HCT116 (cell line): ENCODE data around the gene SHISA3. TPM values are rescaled to one million over a fixed set of nuclear protein-coding genes. Genes with fewer than 3 reads are reported as not detected.

Experiments used
- ATAC-seq: fragments of 200-7000 bp; cut with Tn5 transposase; 2 replicates; pipeline ENCODE4 v1.9.1; 2020; ENCODE audit warnings: mild to moderate bottlenecking, moderate library complexity
- BruUV-seq: library from RNA; stranded (reverse); fragments of 400-500 nt; replicated peaks from 2 replicates; lab custom pipeline; 2021; lab: Mats Ljungman, UMichigan
- CTCF ChIA-PET: fragments of 300-600 bp; sonication (Branson Sonifier 250); formaldehyde crosslinking; loops from one replicate; lab custom pipeline; 2021; ENCODE audit warnings: antibody characterized with exemption; lab: Charles Lee
- POLR2A ChIA-PET: fragments of 300-600, 350-600 bp; sonication (Branson Sonifier 250); formaldehyde crosslinking; loops from one replicate; lab custom pipeline; 2021; ENCODE audit warnings: antibody characterized with exemption; lab: Charles Lee
- RAD21 ChIA-PET, 2 experiments: fragments of 300-600 bp; sonication (Branson Sonifier 250); formaldehyde crosslinking; loops; one replicate each; lab custom pipeline; 2023; ENCODE audit warnings: low total read pairs in 2 of 2; ENCODE audit not compliant: uncharacterized antibody in 2 of 2, unreplicated experiment in 2 of 2, low non-redundant PET in 1 of 2; lab: Charles Lee
- DNase-seq: peaks from one replicate; pipeline ENCODE4 v3.0.0-alpha.2; 2010; ENCODE audit warnings: low read depth, low spot score
- H2AFZ ChIP-seq: fragments of 200-600 bp; shearing (Covaris generic), sonication (generic); 2 replicates; pipeline ENCODE4 v1.6.1; 2017; ENCODE audit warnings: low read depth, mixed run types, mixed read lengths, antibody characterized with exemption, low read length; ENCODE audit not compliant: poor library complexity, severe bottlenecking
- H3K27ac ChIP-seq: 2 replicates; pipeline ENCODE4 v1.5.1; 2012; ENCODE audit warnings: low read depth, low read length
- H3K27me3 ChIP-seq: fragments of 200-600 bp; sonication (generic); 2 replicates; pipeline ENCODE4 v1.6.1; 2016; ENCODE audit warnings: mixed run types, low read length, mixed read lengths; ENCODE audit not compliant: insufficient read depth
- H3K36me3 ChIP-seq, 2 experiments: fragments of 200-500 bp in 1 of 2; fragments of 200-600 bp in 1 of 2; sonication (Bioruptor generic) in 1 of 2; sonication (generic) in 1 of 2; 2 replicates each; pipeline versions ENCODE4 v1.5.1 to v1.6.1; 2014 to 2016; ENCODE audit warnings: low read length in 2 of 2, inconsistent platforms in 1 of 2, mixed read lengths in 1 of 2, mixed run types in 1 of 2; ENCODE audit not compliant: insufficient read depth in 2 of 2, control insufficient read depth in 1 of 2
- H3K4me1 ChIP-seq, 2 experiments: fragments of 200-600 bp in 1 of 2; sonication (generic) in 1 of 2; 2 replicates each; pipeline versions ENCODE4 v1.5.1 to v1.6.1; 2012 to 2017; ENCODE audit warnings: low read length in 2 of 2, inconsistent platforms in 1 of 2, mild to moderate bottlenecking in 1 of 2, mixed read lengths in 1 of 2, mixed run types in 1 of 2, moderate library complexity in 1 of 2; ENCODE audit not compliant: insufficient read depth in 2 of 2, control insufficient read depth in 1 of 2
- H3K4me2 ChIP-seq: fragments of 200-600 bp; sonication (generic); 2 replicates; pipeline ENCODE4 v1.6.1; 2017; ENCODE audit warnings: mixed run types, low read length, mixed read lengths
- H3K4me3 ChIP-seq, 2 experiments: fragments of 200-600 bp in 1 of 2; sonication (generic) in 1 of 2; replicated peaks in 1 of 2; 2 replicates each; pipeline ENCODE4 v1.5.1; 2011 to 2016; ENCODE audit warnings: low read length in 2 of 2, control low read depth in 1 of 2, low read depth in 1 of 2, mild to moderate bottlenecking in 1 of 2, mixed read lengths in 1 of 2, mixed run types in 1 of 2
- H3K79me2 ChIP-seq: fragments of 200-600 bp; sonication (generic); 2 replicates; pipeline ENCODE4 v1.6.1; 2017; ENCODE audit warnings: mild to moderate bottlenecking, mixed run types, low read length, moderate library complexity, mixed read lengths; ENCODE audit not compliant: insufficient read depth
- H3K9ac ChIP-seq: fragments of 200-600 bp; sonication (generic); 2 replicates; pipeline ENCODE4 v1.6.1; 2016; ENCODE audit warnings: low read length, mixed read lengths
- H3K9me2 ChIP-seq: fragments of 200-600 bp; sonication (generic), shearing (Covaris generic); 2 replicates; pipeline ENCODE4 v1.6.1; 2017; ENCODE audit warnings: mixed run types, mild to moderate bottlenecking, moderate library complexity; ENCODE audit not compliant: insufficient read depth
- H3K9me3 ChIP-seq, 2 experiments: fragments of 200-500 bp in 1 of 2; fragments of 200-600 bp in 1 of 2; sonication (Bioruptor generic) in 1 of 2; sonication (generic) in 1 of 2; 2 replicates each; pipeline ENCODE4 v1.6.1; 2014 to 2017; ENCODE audit warnings: low read length in 2 of 2, mixed read lengths in 2 of 2, inconsistent platforms in 1 of 2, low read depth in 1 of 2, mild to moderate bottlenecking in 1 of 2, mixed run types in 1 of 2, moderate library complexity in 1 of 2; ENCODE audit not compliant: control insufficient read depth in 1 of 2, insufficient read depth in 1 of 2
- H4K20me1 ChIP-seq: fragments of 200-600 bp; sonication (generic), shearing (Covaris generic); 2 replicates; pipeline ENCODE4 v1.6.1; 2017; ENCODE audit warnings: mixed run types, mild to moderate bottlenecking, moderate library complexity; ENCODE audit not compliant: insufficient read depth
- ATF3 ChIP-seq: IDR thresholded peaks from 2 replicates; pipeline ENCODE4 v1.6.1; 2012
- CTCF ChIP-seq, 3 experiments: fragments of 200-600 bp in 1 of 3; sonication (generic) in 1 of 3; IDR thresholded peaks in 2 of 3; conservative IDR thresholded peaks in 1 of 3; 2 replicates each; pipeline ENCODE4 v1.5.1; 2012 to 2017; ENCODE audit warnings: low read depth in 2 of 3, low read length in 2 of 3, antibody characterized with exemption in 1 of 3, borderline replicate concordance in 1 of 3, control low read depth in 1 of 3, mild to moderate bottlenecking in 1 of 3, mixed read lengths in 1 of 3, mixed run types in 1 of 3, moderate library complexity in 1 of 3; ENCODE audit not compliant: insufficient read depth in 1 of 3
- EZH2 ChIP-seq: fragments of 200-600 bp; sonication (generic); IDR thresholded peaks from 2 replicates; pipeline ENCODE4 v1.6.1; 2017; ENCODE audit warnings: antibody characterized with exemption, mixed run types
- FOSL1 ChIP-seq: IDR thresholded peaks from 2 replicates; pipeline ENCODE4 v1.6.1; 2012; ENCODE audit warnings: low read depth
- POLR2AphosphoS5 ChIP-seq: IDR thresholded peaks from 2 replicates; pipeline ENCODE4 v1.6.1; 2011; ENCODE audit warnings: mild to moderate bottlenecking, low read depth, low read length, moderate library complexity
- SIN3A ChIP-seq: IDR thresholded peaks from 2 replicates; pipeline ENCODE4 v1.6.1; 2012; ENCODE audit warnings: low read depth
- YY1 ChIP-seq: IDR thresholded peaks from 2 replicates; pipeline ENCODE4 v1.6.1; 2011; ENCODE audit warnings: low read length, low read depth, moderate library complexity, mild to moderate bottlenecking; ENCODE audit not compliant: insufficient replicate concordance; ENCODE audit errors: extremely low read depth
- intact Hi-C: fragments of 100-400 bp; cut with micrococcal nuclease; formaldehyde crosslinking; loops from 2 replicates; pipeline ENCODE4 v1.10.0; 2022
- total RNA-seq: library from RNA; stranded (reverse); gene quantifications from one replicate; pipeline ENCODE4 v1.2.1, GENCODE V29; 2021; ENCODE audit not compliant: unreplicated experiment

SHISA3 gene
- total RNA-seq, 1 experiment from 2014 or later: not detected

- Histone ChIP-seq H3K4me1 (no peaks in the 10 kb centered on the region; a peak in 1 of 4 replicates), H3K9me3 (no peaks in the 10 kb centered on the region), H3K4me2 (no peak overlapping the region), H3K9ac (no peak overlapping the region), H3K36me3 (no peaks in the 10 kb centered on the region), H3K4me3 (no peak overlapping the region), H3K9me2 (no peaks in the 10 kb centered on the region), H2AFZ (no peak overlapping the region), H3K27me3 (no peaks in the 10 kb centered on the region), H4K20me1 (no peaks in the 10 kb centered on the region), H3K79me2 (no peaks in the 10 kb centered on the region), H3K27ac (no peak overlapping the region)
- ChIA-PET RAD21 (no interaction called here), POLR2A (no interaction called here), CTCF (no interaction called here)
- TF ChIP-seq CTCF (IDR thresholded peaks at IDR 0.05 in 2 of 3, conservative IDR thresholded peaks at IDR 0.05 in 1 of 3; ENCODE audit: borderline replicate concordance in 1 of 3, insufficient read depth in 1 of 3, low read depth in 2 of 3, low read length in 2 of 3) (0 out of 6 replicates have a peak, but pooled peaks of 1 of the 3 experiments have one; percentile 22), YY1 (no peak)
- no TSS peak for BruUV-seq
- intact Hi-C loops: no loop called here
- ATAC-seq: no peak
- DNase-seq: no peak
Measured at GRCh38 chr4:42348692-42349091, 48.6 kb upstream of the SHISA3 start.

GRCh38 chr4:42350611-42351182, 46.6 kb upstream of the SHISA3 start:
- Histone ChIP-seq H3K9ac (no peak overlapping the region), H3K4me2 (no peak overlapping the region), H3K9me2 (no peaks in the 10 kb centered on the region), H3K4me1 (no peaks in the 10 kb centered on the region; a peak in 1 of 4 replicates), H3K9me3 (no peaks in the 10 kb centered on the region), H3K27me3 (0 out of 2 replicates have a peak, but pooled peaks cover 3% of the 10 kb centered on the region), H3K4me3 (no peak overlapping the region), H3K79me2 (no peaks in the 10 kb centered on the region), H3K36me3 (no peaks in the 10 kb centered on the region), H2AFZ (no peak overlapping the region), H4K20me1 (no peaks in the 10 kb centered on the region), H3K27ac (no peak overlapping the region)
- ATAC-seq: no peak
- POLR2A ChIA-PET: no interaction called here
- CTCF ChIA-PET: no interaction called here
- TF ChIP-seq FOSL1 (no peak), EZH2 (no peak), POLR2AphosphoS5 (no peak), CTCF (IDR thresholded peaks at IDR 0.05 in 2 of 3, conservative IDR thresholded peaks at IDR 0.05 in 1 of 3; ENCODE audit: borderline replicate concordance in 1 of 3, insufficient read depth in 1 of 3, low read depth in 2 of 3, low read length in 2 of 3) (no peak), SIN3A (no peak), ATF3 (no peak)
- DNase-seq: no peak
- RAD21 ChIA-PET: no interaction called here
- BruUV-seq: no TSS peak
- intact Hi-C loops: no loop called here
